ENCODE results near the gene ACSS2.

ACSS2 gene

DNA sequence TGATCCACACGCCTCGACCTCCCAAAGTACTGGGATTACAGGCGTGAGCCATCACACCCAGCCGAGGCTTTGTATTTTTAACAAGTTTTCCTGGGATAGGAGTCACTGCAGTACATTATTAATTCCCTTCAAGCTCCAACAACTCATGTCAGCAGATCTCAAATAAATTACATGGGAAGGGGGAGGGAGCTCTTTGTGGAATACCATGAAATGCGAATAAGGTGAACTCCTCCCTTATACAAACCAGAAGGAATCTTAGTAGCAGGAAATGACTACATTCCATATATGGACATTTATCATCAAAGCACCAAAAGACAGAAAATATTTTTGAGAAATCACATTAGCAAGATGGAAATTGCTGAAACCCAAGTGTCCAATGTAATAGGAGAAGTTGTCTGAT, 76.3 kb downstream of the ACSS2 start:
- DNase-seq: peak; percentile 16 to 40

DNA sequence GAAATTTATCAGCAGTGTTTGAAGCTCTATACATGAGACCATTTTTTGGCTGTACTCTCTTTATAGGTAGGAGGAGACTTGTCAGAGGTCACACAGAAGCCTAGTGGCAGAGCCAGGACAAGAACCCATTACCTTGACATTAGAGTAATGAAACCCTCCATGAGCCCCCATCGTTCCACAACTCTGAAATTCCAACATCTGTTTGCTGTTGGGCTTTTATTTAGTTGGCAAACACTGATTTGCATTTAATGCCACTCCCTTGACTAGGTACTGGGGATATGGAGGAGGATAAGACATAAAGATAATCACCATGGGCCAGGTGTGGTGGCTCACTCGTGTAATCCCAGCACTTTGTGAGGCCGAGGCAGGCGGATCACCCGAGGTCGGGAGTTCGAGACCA, 77.5 kb downstream of the ACSS2 start:
- DNase-seq: peak; percentile 91 to 92

DNA sequence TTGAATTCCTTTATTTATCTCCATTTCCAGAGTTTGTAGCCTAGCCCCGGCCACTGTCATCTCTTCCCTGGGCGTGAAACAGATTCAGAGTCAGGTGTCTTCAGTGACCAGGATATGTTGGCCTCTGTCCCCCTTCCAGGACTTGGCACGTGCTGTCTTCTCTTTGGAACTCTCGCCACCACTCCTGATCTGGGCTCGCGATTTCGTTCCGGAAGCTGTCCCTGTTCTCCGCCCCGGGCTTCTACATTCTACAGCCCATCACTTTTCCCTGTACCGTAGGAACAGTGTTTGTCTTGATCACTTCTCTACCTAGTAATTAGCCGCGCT, 78.5 kb downstream of the ACSS2 start:
- DNase-seq: no peak

DNA sequence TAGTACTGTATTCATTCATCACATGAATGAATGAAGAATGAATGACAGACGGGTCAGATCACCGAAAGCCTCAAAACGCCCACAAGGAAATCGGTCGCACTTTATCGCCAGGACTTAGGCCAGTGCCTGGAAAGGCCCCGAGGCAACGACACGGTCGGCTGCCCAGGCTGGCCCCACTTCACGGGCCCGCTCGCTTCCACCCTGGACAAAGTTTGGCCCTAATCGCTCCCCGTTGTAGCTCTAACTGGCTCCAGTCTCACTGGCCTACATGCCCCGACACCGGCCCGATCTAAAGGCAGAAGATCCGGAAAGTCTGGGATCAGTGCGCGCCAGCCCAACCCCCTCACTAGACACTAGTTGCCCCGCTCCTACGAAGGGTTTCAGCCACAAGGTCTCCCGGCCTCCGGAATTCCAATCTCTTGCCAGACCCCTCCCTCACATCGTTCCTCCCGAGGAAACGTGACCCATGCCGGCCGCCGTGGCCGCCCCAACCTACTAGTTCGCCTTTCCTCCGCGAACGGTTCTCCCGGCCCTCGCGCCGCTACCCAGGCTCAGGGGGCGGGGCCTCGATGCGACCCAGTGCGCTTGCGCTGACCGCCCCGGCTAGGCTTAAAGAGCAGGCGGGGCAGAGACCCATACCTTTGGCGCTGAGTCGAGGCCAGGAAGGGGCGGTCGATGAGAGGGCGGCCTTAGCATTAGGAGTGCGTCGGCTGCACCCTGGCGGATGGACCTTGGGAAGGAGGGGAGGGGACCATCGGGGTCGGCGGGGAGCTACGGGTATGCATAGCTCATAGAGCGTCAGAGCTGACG, 79.0 kb downstream of the ACSS2 start, which contains the start of the genes GSS and MYH7B:
TSS of gene GSS (minus strand) at position 576 of the 810 bp plus-strand sequence. CDS start 3,954 bp downstream, outside the sequence.
TSS of gene MYH7B (plus strand) at position 638 of the 810 bp plus-strand sequence. CDS start 22,138 bp downstream, outside the sequence.
- DNase-seq: peak; percentile 95 to 99

DNA sequence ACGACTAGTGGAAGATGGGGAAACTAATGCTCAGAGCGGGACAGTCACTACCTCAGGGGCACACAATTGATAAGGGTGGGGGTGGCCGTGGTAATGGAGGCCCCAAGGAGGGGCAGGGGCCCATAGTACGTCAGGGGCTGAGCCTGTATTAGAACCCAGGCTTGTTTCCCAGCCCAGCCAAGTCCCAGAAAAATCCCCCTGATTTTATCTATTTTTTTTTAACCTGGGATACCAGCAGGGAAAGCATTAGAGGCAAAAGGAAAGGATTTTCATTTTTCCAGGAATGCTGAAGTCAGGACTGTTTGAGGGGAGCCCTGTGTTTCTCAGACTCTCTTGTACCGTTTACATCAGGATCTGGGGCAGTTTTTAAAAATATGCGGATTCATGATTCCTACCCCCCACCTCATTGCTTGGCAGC, 79.6 kb downstream of the ACSS2 start:
- no peak for DNase-seq

DNA sequence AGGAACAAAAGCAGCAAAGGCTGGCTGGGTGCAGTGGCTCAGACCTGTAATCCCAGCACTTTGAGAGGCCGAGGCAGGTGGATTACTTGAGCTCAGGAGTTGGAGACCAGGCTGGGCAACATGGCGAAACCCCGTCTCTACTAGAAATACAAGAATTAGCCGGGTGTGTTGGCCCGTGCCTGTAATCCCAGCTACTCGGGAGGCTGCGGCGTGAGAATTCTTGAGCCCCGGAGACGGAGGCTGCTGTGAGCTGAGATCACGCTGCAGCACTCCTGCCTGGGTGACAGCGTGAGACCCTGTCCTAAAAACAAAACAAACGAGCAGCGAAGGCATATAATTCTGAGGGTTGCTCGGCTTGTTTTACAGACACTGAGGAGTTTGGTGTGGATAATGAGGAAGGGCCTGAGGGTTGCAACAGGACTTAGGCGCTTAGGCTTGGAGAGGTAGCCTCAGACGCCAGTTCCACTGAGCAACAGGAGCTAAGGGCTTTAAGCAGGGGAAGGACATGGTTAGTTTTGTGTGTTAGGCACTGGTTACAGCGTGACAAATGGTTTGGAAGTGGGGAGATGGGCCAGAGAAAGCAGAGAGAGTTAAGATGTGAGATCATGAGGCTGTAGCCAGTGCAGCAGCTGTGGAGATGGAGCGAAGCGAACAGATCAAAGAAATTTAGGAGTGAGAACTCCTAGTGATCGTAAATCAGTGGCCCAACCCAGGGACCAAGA, 80.5 kb downstream of the ACSS2 start:
- DNase-seq: no peak

DNA sequence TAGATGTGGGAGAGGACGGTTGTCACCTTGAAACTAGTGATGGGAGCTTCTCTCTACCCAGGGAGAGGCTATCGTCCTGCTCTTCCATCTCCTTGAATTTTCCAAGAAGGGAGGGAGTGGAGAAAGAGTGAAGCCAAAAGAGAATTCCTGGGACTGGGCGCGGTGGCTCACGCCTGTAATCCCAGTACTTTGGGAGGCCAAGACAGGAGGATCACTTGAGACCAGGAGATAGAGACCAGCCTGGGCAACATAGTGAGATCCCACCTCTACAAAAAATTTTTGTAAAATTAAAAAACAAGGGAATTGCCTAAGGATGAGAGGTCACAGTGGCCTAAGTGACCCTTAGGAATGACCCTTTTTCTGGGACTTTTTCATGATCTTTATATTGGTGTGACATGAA, 88.1 kb downstream of the ACSS2 start:
- DNase-seq: no peak

DNA sequence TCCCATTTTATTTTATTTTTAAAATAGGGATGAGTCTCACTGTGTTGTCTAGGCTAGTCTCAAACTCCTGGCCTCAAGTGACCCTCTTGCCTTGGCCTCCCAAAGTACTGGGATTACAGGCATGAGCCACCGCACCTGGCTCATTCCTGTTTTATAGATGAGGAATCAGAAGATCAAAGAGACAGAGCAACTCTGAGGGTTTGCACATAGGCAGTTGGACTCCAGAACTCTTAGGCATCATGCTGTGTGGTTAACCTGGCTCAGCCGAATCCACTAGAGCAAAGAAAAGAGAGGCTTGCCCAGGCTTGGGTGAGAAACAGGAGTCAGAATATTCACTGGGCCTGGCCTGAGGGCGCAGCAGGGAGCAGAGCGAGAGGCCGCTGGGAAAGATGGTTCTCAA, 88.6 kb downstream of the ACSS2 start:
- no peak for DNase-seq

DNA sequence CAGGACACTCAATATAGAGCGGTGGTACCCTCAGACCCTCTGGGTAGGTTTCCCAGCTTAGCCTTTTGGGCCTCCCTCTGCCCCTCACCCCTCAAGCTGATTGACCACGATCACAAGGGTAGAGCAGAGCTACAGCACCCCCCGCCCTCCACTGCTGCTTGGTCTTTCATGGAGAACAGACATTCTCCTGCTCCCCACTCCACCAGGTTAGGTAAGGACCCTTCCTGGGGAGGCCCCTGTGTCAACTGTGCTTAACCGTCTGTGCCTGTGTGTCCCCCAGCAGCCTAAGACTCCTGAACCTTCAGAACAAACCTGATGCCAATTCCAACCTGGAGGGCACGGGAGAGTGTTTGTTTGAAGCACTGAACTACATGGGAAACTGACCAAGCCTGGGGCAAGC, 91.0 kb downstream of the ACSS2 start:
- no peak for DNase-seq

DNA sequence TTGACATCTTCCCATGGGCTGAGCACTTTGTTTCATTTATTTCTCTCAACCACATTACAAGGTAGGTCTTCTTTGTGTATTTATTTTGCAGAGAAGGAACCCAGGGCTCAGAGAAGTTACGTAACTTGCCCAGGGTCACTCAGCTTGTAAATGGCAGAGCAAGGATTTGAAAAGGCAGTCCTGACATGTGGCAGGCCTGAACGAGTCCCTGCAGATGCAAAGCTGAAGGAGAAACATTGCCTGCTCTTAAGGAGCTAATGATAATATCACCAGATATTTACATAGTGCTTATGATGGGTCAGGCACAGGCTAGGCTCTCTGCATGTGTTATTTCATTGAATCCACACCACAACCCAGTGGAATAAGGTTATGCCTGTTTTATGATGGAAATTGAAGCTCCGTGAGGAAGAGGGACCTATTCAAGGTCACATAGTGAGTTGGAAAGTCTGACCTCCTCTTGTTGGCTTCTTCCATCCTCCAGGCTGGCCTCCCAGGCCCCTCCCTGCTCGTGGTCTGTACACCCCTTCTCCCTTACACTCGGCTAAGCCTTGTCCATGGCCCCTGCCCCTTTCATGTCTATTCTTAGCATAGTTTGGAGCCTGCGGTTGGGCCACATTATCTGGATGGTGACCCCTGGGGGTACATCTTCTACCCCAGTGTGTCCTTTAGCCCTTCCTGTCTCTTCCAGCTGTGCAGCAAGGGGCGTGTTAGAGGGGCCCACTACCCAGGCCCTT, 91.8 kb downstream of the ACSS2 start:
- peak in 1 of 2 experiments; percentile 15 for DNase-seq

DNA sequence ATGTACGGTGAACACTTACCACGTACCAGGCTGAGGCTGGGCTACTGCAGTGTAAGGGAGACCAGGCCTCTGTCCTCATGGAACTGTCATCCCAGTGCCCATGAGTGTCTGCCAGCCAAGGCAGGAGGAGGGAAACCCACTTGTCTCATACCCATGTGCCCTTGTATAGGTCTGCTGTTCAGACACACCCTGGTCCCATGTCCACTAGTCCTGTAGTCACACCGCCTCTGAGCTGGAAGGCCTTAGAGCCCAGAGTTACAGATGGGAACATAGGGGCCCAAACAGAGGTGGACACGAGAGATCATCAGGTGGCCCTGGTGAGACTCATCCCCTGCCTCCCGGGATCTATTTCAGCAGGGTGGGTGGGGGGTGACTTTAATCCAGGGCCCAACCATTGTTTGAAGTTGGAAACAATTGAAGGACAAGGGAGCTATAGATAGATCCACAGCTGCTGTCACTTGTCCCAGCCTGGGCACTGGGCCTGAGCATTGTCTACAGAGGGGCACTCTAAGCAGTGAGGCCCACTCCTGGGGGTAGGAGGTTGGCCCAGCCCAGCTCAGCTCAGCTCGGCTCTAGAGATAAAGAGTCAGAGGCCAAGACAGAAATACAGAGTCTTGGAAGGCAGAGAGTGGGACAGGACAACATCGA, 93.9 kb downstream of the ACSS2 start:
- DNase-seq: no peak

DNA sequence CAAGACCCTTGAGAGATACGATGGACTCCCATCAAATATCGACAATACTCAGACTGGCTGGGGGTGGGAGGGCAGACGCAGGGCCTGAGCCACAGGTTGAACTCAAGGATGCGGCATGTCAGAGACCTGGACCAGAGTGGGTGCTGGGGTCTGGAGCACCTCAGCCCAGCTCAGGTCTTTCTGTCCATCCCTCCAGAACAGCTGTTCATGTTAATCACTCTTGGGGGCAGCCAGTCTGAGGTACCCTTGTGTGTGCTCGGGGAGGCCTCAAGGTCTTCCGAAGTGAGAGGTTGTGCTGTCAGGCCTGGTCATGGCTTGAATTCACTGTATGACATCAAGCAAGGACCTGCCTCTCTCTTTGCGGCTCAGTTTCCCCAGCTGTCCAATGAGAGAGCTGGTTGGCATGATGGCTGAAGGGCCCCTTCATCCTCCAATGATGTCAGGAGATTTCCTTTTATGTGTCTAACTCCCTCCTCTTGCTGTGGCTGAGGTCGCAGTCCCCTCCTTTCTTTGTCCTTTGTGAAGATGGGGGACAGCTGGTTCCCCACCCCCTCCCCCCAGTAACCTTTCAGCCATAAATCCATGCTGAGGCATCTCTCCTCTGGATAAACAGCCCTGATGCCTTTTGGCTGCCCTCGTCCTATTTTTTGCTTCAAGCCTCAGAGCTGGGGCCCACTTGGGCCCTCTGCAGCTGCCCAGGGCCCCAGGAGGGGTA, 94.6 kb downstream of the ACSS2 start:
- no peak for DNase-seq

DNA sequence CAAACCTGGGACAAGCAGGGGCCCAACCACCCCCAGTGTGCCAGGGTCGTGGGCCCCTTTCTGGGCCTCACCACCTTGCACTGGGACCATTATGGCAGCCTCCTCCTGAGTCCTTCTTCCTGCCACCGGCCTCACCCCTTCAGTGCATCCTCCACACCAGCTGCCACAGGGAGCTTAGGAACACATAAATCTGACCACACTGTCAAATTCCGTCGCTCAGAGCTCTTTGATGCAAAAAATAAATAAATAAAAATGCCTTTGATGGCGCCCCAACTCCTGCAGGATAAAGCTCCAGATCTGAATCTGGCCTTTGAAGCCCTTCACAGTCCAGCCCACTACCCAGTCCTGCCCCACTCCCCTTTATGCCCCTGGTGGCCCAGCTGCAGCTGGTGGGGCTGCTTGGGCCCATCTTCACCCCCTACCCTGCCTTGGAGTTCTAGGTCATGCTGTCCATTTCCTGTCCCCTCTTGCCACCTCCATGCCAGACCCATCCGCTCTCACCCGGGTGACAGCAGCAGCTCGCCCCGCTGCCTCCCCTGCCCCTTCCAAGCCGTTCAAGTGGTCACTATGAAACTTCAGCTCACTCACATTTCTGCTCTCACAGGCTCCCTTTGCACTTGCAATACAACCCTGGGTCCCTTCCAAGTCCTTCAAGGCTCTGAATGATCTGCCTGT, 95.3 kb downstream of the ACSS2 start:
- DNase-seq: no peak

DNA sequence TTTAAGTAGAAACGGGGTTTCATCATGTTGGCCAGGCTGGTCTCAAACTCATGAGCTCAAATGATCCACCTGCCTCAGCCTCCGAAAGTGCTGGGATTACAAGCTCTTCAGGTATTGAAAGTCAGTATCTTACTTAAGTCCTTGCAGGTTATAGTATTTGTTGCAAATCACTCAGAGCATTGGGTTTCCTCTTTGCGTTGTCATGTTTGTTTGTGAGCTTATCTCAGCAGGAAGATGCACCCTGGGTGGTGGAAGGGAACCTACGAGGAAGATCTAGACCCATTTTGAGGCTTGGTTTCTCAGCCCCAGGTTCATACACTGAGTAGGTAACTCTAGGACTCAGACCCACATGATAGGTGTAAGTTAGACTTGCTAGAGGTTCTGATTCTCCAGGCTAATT, 97.8 kb downstream of the ACSS2 start:
- no peak for DNase-seq

DNA sequence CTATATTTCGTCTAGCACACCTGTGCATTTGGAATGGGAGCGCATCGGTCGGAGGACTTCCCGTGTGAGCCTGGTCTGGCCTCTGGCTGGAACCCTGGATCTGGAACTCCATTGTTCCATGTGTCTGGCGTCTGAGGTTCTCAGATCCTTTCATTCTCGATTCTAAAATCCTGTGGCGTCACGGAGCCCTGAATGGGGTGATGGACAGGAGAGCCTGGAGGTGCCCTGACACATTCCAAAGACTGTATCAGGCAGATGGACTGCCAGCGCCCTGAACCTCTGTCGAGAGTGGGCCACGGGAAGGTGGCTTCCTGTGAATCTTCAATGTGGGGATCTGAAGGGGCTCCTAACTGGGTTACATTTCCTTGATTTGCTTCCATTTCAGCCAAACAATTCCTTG, 99.9 kb downstream of the ACSS2 start:
- DNase-seq: no peak
